Measurements from ENCODE around the gene ULK4.
"Not testable (repeated sequence)": the region's sequence is repeated elsewhere in the genome, so short reads cannot be mapped to it uniquely, and the experiment has no call there.

The ULK4 gene

GRCh38 chr3:41960826-41961750 is 815 bp downstream of the ULK4 start:
- DNase-seq (ENCODE audit: low read depth, low spot score), result peak; percentile 12
- peak overlapping the region; percentile 54 for H3K27ac ChIP-seq

DNA sequence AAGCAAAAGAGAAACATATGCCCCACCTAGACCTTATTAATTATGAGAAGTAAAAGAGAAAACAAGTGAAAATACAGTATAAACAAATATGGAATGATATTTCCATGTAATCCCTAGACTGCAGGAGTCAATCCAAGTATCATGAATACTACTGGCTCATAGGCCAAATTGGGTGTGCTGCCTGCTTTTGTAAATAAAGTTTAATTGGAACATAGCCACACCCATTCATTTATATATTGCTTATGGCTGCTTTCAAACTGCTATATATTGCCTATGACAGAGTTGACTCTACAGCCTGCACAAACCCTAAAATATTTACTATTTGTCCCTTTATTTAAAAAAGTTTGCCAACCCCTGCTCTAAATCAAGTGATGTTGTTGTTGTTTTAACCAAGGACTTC is 5.3 kb downstream of the ULK4 start:
- no peak overlapping the region for H3K27ac ChIP-seq
- DNase-seq (ENCODE audit: low read depth, low spot score), result no peak

DNA sequence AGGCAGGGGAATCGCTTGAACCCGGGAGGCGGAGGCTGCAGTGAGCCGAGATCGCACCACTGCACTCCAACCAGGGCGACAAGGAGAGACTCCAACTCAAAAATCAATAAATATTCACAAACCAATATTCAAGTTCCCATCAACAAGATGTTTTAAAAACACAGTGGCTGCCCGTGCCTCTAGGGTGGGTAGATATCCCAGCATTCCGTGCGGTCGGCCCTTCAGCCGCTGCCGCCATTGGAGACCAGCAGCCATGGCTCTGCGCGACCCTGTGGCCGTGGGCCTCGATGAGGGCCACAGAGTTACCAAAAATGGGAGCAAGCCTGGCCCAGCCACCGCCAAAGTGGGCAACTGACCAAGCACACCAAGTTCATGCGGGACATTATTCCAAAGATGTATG is 6.7 kb downstream of the ULK4 start:
- no peak overlapping the region for H3K27ac ChIP-seq
- no peak for DNase-seq (ENCODE audit: low read depth, low spot score)

DNA sequence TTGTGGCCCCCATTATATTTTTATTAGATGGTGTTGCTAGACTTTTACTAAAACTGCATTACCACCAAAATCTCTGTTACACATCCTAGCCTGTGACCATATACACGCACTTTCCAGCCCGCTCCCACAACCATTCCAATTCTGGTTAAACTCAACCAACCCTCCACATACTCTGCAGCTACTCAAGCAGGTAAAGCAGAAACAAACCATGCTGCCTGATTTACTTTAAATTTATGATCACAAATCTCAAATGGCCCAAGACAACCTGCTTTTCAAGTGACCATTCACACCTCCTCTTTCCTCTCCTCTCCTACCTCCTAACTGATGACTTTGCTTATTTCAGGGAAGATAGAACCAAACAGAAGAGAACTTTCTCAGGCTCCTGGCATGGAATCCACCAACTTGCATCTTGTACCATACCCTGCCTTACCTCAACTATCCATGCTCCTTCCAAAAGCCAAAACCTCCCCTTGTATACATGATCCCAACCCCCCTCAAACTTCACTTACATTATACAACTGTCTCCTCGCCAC is 18.5 kb downstream of the ULK4 start:
- no peak overlapping the region for H3K27ac ChIP-seq
- no peak for DNase-seq (ENCODE audit: low read depth, low spot score)

GRCh38 chr3:41940393-41940792 is 21.5 kb downstream of the ULK4 start:
- no peak for DNase-seq (ENCODE audit: low read depth, low spot score)
- H3K27ac ChIP-seq, result no peak overlapping the region

GRCh38 chr3:41936384-41936783 is 25.5 kb downstream of the ULK4 start:
- no peak overlapping the region for H3K27ac ChIP-seq
- DNase-seq (ENCODE audit: low read depth, low spot score), result no peak

DNA sequence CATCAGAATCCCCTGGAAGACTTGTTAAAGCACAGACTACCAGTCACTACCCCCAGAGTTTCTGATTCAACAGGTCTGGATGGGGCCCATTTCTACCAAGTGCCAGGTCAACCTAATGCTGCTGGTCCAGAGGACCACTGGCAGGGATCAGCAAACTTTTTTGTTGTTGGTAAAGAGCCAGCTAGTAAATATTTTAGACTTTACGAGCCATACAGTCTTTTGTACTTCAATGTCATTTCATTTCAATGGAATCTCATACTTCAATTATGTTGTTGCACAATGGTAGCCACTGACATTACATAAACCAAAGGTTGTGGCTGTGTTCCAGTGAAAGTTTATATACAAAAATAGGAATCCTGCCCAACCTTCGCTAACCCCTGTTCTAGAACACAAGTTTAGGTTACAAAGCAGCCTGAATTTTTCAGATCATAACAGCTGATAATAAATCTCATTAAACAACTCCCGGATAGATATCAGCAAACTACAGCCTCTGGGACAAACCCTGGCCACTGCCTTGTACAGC is 28.7 kb downstream of the ULK4 start:
- DNase-seq (ENCODE audit: low read depth, low spot score), result peak; percentile 24
- peak overlapping the region; percentile 1 for H3K27ac ChIP-seq

GRCh38 chr3:41932464-41932863 is 29.4 kb downstream of the ULK4 start:
- peak overlapping the region; percentile 1 for H3K27ac ChIP-seq
- DNase-seq (ENCODE audit: low read depth, low spot score), result peak; percentile 39

- no peak for DNase-seq (ENCODE audit: low read depth, low spot score)
- no peak overlapping the region for H3K27ac ChIP-seq
Measured at GRCh38 chr3:41920406-41920965, 41.4 kb downstream of the ULK4 start.

GRCh38 chr3:41915353-41915752 is 46.5 kb downstream of the ULK4 start:
- no peak overlapping the region for H3K27ac ChIP-seq
- no peak for DNase-seq (ENCODE audit: low read depth, low spot score)

DNA sequence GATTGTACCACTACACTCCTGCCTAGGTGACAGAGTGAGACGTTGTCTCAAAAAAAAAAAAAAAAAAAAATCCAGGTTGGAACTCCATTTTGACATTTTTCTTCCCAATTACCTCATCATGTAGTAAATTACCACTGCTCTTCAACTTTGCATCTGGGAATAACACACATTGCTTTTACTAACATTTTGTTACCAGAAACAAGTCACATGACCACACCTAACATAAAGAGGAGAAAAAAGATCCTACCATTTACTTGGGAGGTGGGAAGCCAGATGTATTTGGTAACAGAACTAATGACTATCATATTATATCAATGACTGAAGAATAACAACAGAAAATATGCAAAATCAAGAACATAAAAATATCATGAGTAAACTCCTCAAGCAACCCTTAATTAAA is 49.6 kb downstream of the ULK4 start:
- DNase-seq (ENCODE audit: low read depth, low spot score), result no peak
- H3K27ac ChIP-seq, result no peak overlapping the region

DNA sequence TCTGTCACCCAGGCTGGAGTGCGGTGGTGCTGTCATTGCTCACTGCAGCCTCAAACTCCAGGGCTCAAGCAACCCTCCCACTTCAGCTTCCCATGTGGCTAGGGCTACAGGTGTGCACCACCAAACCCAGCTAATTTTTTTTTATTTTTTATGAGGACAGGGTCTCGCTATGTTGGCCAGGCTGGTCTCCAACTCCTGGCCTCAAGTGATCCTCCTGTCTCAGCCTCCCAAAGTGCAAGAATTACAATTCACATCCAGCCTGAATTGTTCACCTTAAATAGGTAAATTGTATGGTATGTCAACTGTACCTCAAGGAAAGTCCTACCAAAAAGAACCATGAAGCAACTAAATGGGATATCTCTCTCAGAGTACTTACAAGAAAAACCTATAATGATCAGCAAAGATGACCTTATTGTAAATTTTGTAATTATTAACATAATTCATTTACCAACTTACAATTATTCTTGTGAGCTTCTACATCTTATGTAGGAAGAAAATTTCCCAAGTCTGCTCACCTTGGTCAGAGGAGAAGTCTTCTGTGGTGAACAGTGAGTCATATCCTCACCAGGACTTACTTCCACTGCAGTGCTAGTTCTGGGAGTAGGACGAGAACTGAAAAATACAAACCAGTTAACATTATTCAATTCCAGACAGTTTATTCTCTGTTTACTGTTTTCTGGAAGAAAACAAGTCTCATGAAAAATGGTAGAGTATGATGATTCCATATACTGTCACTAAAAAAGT is 54.4 kb downstream of the ULK4 start:
- peak; percentile 24 for DNase-seq (ENCODE audit: low read depth, low spot score)
- H3K27ac ChIP-seq, result no peak overlapping the region

DNA sequence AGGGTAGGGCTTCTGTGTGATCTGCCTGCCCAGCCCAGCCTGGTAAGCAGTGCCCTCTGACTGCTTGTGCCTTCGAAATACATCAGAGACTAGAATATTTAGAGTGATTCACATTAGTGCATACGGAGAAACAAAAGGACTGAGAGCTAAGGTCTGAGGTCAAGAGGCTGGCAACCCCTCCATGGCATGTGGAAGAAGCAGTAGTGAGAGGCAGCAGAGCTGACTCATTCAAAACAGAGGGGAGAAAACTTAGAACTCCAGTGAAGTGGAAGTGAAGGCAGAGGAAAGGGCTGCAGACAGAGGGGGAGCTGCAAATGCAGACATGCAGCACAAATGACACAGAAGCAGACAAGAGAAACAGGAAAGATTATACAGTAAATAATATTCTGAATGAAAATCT is 61.6 kb downstream of the ULK4 start:
- no peak for DNase-seq (ENCODE audit: low read depth, low spot score)
- H3K27ac ChIP-seq, result no peak overlapping the region

DNA sequence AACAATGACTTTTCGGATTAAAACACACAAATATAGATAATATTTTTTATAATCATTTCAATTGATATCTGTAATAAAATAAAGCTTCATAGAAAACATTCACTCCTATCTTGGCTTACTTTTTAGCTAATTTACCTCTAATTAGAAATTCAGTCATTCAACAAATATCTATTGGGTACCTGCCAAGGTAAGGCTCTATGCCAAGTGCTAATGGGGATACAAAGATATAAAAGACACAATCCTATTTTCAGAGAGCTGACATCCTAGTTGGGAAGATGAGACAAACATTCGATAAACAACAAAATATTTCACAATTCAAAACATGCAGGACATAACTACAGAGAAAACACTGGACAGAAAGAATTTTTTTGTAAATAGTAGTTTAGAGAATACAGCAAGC is 63.3 kb downstream of the ULK4 start:
- no peak overlapping the region for H3K27ac ChIP-seq
- no peak for DNase-seq (ENCODE audit: low read depth, low spot score)

DNA sequence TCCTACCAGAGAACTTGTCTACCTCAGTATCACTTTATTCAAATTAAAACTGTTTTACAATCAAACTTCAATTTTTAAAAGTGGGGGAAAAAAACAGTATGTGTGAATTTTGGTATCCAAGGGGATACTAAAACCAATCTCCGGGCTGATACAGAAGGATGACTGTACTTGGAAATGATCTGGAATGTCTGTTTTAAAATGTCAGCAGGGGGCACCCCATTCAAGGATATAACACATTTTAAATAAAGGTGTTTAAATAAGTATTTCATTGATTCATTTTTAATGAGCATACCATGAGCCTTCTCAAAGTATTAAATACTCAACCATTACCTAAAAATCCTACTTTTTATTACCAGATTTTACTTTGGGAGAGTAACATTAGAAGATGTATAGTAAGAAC is 67.9 kb downstream of the ULK4 start:
- H3K27ac ChIP-seq, result no peak overlapping the region
- no peak for DNase-seq (ENCODE audit: low read depth, low spot score)

- DNase-seq (ENCODE audit: low read depth, low spot score), result no peak
- peak overlapping the region; percentile 21 for H3K27ac ChIP-seq
Measured at GRCh38 chr3:41888368-41889076, 73.4 kb downstream of the ULK4 start.

DNA sequence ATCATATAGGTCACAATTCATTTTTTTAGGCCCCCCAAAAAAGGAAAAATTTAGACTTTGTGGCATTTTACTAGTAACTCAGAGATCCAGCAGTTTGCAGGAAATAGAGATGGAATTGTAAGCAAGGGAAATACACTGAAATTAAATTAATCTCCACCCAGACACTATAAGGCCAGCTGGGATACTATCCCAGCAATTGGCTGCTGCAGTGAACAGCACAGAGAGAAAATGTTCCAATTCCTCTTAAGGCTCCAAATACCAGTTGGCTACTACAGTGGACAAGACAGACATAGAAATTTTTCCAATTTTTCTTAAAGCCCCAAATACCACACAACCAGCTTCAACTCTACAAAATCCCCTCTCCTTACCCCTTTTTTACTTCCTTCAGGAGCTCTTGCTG is 78.9 kb downstream of the ULK4 start:
- DNase-seq (ENCODE audit: low read depth, low spot score), result no peak
- no peak overlapping the region for H3K27ac ChIP-seq

- H3K27ac ChIP-seq, result no peak overlapping the region
- DNase-seq (ENCODE audit: low read depth, low spot score), result no peak
Measured at GRCh38 chr3:41881233-41881821, 80.6 kb downstream of the ULK4 start.

DNA sequence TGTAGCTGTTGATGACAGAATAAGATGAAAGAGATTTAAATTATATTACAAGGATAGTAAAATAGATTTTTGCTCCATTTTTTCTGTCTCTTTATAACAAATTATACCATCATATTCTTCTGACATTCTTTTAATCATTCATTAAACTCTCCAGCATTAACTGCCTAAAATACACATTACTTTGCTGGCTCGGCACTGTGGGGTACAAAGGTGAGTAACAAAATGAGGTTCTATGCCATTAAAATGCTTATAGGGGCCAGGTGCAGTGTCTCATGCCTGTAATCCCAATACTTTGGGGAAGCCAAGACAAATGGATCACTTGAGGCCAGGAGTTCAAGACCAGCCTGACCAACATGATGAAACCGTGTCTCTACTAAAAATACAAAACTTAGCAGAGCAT is 81.5 kb downstream of the ULK4 start:
- DNase-seq (ENCODE audit: low read depth, low spot score), result no peak
- no peak overlapping the region for H3K27ac ChIP-seq

DNA sequence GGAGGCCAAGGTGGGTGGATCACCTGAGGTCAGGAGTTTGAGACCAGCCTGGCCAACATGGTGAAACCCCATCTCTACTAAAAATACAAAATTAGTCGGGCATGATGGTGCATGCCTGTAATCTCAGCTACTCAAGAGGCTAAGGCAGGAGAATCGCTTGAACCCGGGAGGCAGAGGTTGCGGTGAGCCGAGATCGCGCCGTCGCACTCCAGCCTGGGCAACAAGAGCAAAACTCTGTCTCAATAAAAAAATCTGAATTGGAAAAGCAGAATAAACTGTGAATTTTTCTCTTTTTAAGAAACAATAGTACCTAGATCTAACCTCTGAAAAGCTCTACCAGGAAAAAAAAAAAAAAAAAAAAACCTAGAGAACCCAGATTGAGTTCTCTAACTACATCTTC is 84.2 kb downstream of the ULK4 start:
- not testable (repeated sequence) for H3K27ac ChIP-seq; DNase-seq (ENCODE audit: low read depth, low spot score)

Measured in epithelial cell of prostate (primary cell).